ENCODE measurements around the gene LRIT1. TPM values are rescaled to one million over a fixed set of nuclear protein-coding genes. Genes with fewer than 3 reads are reported as not detected.

LRIT1 gene
- total and polyA plus RNA-seq, 9 donors, result not detected

GRCh38 chr10:84227810-84228209, 13.5 kb downstream of the LRIT1 start:
- intact Hi-C loops (cut with DNase I), result no loop called here
- Histone ChIP-seq H3K36me3 (no peaks in the 10 kb centered on the region), H3K27me3 (no peaks in the 10 kb centered on the region), H3K4me1 (ENCODE audit: insufficient read depth) (no peaks in the 10 kb centered on the region), H3K9me3 (no peaks in the 10 kb centered on the region), H3K27ac (no peak overlapping the region), H3K4me3 (no peak overlapping the region)
- no peak for TF ChIP-seq CTCF (IDR thresholded peaks at IDR 0.05)
- TF ChIP-seq POLR2A (IDR thresholded peaks at IDR 0.05), result no peak
- TF ChIP-seq EP300 (IDR thresholded peaks at IDR 0.05), result no peak
- 51 to 71% (median 60%) methylated on average over 4 of the region's 4 CpGs for WGBS, 3 donors
- DNase-seq, result no peak

GRCh38 chr10:84226616-84227015, 14.7 kb downstream of the LRIT1 start:
- intact Hi-C loops (cut with DNase I), result no loop called here
- H3K9me3 ChIP-seq, result no peaks in the 10 kb centered on the region
- no peak overlapping the region for H3K4me3 ChIP-seq
- no peaks in the 10 kb centered on the region for H3K4me1 ChIP-seq (ENCODE audit: insufficient read depth)
- TF ChIP-seq CTCF (IDR thresholded peaks at IDR 0.05) (no peak), EP300 (IDR thresholded peaks at IDR 0.05) (no peak), POLR2A (IDR thresholded peaks at IDR 0.05) (no peak)
- no peak for DNase-seq
- H3K36me3 ChIP-seq, result no peaks in the 10 kb centered on the region
- H3K27me3 ChIP-seq, result no peaks in the 10 kb centered on the region
- H3K27ac ChIP-seq, result no peak overlapping the region
- WGBS, 3 donors, result 62 to 72% (median 71%) methylated on average over 3 of the region's 3 CpGs

- TF ChIP-seq POLR2A (IDR thresholded peaks at IDR 0.05), result no peak
- DNase-seq, result no peak
- intact Hi-C loops (cut with DNase I), result no loop called here
- no peak within 1 kb of the TSS for H3K4me3 ChIP-seq
- 61 to 74% (median 71%) methylated on average over 6 of the region's 6 CpGs for WGBS, 3 donors
- no peak within 1 kb of the TSS for H3K27ac ChIP-seq
- no peaks in the 10 kb centered on the region for H3K36me3 ChIP-seq
- no peaks in the 10 kb centered on the region for H3K4me1 ChIP-seq (ENCODE audit: insufficient read depth)
- H3K27me3 ChIP-seq, result no peaks in the 10 kb centered on the region
- H3K9me3 ChIP-seq, result no peaks in the 10 kb centered on the region
Measured at GRCh38 chr10:84225427-84226173, 15.7 kb downstream of the LRIT1 start, which contains the start of gene LRIT2. LRIT2 (minus strand) TSS chr10:84225544; CDS start chr10:84225520, 24 bp downstream.

GRCh38 chr10:84224411-84225028, 16.8 kb downstream of the LRIT1 start:
- WGBS, 3 donors, result 49 to 51% (median 49%) methylated on average over 6 of the region's 6 CpGs
- Histone ChIP-seq H3K4me1 (ENCODE audit: insufficient read depth) (no peaks in the 10 kb centered on the region), H3K9me3 (no peaks in the 10 kb centered on the region), H3K27ac (no peak overlapping the region), H3K36me3 (no peaks in the 10 kb centered on the region), H3K4me3 (no peak overlapping the region), H3K27me3 (no peaks in the 10 kb centered on the region)
- DNase-seq, result no peak
- TF ChIP-seq EP300 (IDR thresholded peaks at IDR 0.05) (no peak), CTCF (IDR thresholded peaks at IDR 0.05) (no peak), POLR2A (IDR thresholded peaks at IDR 0.05) (no peak)
- intact Hi-C loops (cut with DNase I), result no loop called here

GRCh38 chr10:84221916-84222315, 19.4 kb downstream of the LRIT1 start:
- no peak overlapping the region for H3K4me3 ChIP-seq
- H3K9me3 ChIP-seq, result no peaks in the 10 kb centered on the region
- no peaks in the 10 kb centered on the region for H3K4me1 ChIP-seq (ENCODE audit: insufficient read depth)
- no peak for TF ChIP-seq CTCF (IDR thresholded peaks at IDR 0.05)
- no peak for TF ChIP-seq POLR2A (IDR thresholded peaks at IDR 0.05)
- TF ChIP-seq EP300 (IDR thresholded peaks at IDR 0.05), result no peak
- intact Hi-C loops (cut with DNase I), result no loop called here
- DNase-seq, result no peak
- no peaks in the 10 kb centered on the region for H3K36me3 ChIP-seq
- no peaks in the 10 kb centered on the region for H3K27me3 ChIP-seq
- 70 to 85% (median 77%) methylated on average over 8 of the region's 8 CpGs for WGBS, 3 donors
- no peak overlapping the region for H3K27ac ChIP-seq

All from ovary (tissue), 9 donors.